HL-60/S4 (cell line): Measurements from ENCODE around the gene CACHD1.
"Not testable (repeated sequence)": the region's sequence is repeated elsewhere in the genome, so short reads cannot be mapped to it uniquely, and the experiment has no call there.

Experiments
- in situ Hi-C: fragments of 300-500 bp; cut with MboI; formaldehyde crosslinking; loops from 2 replicates; pipeline ENCODE4 v1.14.3; 2022; ENCODE audit warnings: low sequenced_read_pairs

The CACHD1 gene

GRCh38 chr1:64495878-64496277, 25.9 kb downstream of the CACHD1 start:
- in situ Hi-C loops = no loop called here

DNA sequence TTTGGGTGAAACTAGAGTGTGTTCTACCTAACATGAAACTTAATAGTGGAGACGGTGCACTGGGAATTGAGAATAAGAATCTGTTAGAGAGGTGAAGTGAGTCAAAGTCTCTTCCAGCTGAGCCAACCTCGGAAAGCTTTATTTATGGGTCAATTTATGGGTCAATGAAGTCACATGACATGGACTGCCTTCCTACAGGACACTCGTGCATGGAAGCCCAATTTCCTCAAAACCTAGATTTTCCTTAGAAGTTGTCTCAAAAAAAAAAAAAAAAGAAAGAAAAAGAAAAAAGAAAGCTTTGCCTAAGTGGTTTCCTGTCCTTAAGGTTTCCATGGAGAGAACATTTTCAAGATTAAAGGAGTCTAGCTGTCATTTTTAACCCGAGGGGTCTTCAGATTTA, 26.7 kb downstream of the CACHD1 start:
- in situ Hi-C loops = no loop called here

GRCh38 chr1:64497088-64497883, 27.4 kb downstream of the CACHD1 start:
- in situ Hi-C loops = no loop called here

GRCh38 chr1:64498325-64498724, 28.4 kb downstream of the CACHD1 start:
- in situ Hi-C loops = no loop called here

- in situ Hi-C loops = no loop called here
Measured at GRCh38 chr1:64499011-64499410, 29.1 kb downstream of the CACHD1 start.

- in situ Hi-C loops = no loop called here
Measured at GRCh38 chr1:64499966-64500365, 30.0 kb downstream of the CACHD1 start.

GRCh38 chr1:64502083-64502482, 32.2 kb downstream of the CACHD1 start:
- in situ Hi-C loops = no loop called here

DNA sequence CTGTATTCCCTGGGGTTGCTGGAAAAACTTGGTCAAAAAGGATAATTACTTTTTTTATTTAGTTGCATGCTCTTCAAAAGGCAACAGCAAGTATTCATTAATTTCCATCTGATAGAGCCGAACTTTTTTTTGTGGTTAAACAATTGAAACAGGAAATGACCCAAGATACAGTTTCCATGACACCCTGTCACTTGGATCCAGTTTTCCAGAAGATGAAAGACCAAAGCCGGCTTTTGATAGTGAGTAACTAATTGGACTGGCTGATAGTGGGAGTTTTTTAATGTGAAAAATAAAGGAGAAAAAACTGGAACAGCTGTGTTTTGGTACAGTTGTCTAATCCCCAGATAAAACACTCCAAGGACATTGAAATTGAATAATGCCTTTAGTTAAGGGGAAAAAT, 33.0 kb downstream of the CACHD1 start:
- in situ Hi-C loops = no loop called here

- in situ Hi-C loops = no loop called here
Measured at GRCh38 chr1:64505232-64505943, 35.5 kb downstream of the CACHD1 start.

- in situ Hi-C loops = no loop called here
Measured at GRCh38 chr1:64505944-64506655, 36.2 kb downstream of the CACHD1 start.

DNA sequence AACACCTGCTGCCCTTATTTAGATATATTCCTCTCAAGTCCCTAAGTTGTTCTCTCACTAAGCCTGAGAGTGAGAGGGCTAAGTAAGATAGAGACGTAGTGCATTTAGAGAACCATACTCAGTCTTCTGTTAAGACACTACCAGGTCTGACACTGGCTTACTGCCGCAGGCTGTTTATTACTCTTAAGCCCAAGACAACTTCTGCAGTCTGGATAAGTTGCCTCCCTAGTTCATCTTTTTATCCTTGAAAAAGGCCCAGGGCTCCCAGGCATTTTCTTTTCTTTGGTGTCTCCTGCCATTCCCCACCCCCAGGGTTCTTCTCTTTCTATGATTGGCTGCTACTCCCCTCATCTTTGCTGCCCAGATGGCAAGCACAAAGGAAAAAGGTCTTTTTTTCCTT, 38.7 kb downstream of the CACHD1 start:
- in situ Hi-C loops = no loop called here

DNA sequence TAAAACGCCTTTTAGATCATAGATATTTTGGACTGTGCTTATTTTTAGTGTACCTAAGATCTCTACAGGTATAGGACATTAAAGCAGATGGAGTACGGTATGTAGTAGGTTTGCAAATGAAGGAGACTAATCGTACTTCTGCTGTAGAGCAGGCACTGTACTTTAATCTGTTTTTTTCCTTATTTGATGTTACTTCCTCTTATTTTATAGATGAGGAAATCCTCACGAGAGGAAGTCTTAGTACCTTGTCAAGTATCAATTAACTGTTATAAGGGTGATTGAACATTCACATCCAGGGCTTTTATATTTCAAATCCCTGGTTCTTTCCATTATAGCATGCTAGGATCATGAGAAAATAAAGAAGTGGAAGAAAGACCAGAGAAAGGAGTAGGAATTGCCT, 41.1 kb downstream of the CACHD1 start:
- in situ Hi-C loops = no loop called here

DNA sequence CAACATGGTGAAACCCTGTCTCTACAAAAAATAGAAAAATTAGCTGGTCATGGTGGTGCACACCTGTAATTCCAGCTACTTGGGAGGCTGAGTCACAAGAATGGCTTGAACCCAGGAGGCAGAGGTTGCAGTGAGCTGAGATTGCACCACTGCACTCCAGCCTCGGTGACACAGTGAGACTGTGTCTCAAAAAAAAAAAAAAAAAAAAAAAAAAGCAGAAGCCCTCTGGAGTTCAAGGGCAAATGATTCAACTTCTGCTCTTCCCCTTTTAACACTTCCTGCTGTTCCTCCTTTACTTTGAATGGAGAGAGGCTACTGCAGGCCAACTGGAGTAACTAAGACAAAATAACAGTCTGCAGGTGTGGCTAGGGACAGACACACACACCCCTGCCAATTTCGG, 42.3 kb downstream of the CACHD1 start:
- in situ Hi-C loops = not testable (repeated sequence)

- in situ Hi-C loops = no loop called here
Measured at GRCh38 chr1:64513545-64513944, 43.6 kb downstream of the CACHD1 start.

DNA sequence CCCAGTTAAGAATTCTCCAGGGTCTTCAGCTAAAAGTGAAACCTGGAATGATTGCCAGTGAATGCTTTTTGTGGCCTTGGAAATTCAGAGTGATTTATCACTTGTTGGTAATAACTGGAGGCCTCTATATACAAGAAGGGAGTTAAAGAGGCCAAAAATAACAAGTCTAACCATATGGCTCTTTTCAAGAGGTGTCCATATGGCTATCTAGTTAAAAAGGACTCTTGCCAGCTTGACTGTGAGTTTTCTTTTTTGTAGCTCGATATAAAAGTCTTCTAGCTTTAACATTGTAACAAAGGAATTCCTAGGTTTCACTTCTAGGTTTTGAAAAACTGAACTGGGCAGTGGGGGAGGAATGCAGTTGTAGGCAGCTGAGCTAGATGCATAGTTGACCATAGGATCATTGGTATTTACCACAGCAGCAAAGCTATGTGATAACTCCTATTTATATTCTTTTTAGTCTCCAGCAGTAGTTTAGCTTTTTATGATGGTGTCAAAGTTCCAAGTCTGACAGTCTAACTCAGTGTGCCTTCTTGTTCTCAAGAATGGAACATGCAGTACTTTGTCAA, 44.4 kb downstream of the CACHD1 start:
- in situ Hi-C loops = no loop called here

GRCh38 chr1:64515427-64515826, 45.5 kb downstream of the CACHD1 start:
- in situ Hi-C loops = no loop called here

DNA sequence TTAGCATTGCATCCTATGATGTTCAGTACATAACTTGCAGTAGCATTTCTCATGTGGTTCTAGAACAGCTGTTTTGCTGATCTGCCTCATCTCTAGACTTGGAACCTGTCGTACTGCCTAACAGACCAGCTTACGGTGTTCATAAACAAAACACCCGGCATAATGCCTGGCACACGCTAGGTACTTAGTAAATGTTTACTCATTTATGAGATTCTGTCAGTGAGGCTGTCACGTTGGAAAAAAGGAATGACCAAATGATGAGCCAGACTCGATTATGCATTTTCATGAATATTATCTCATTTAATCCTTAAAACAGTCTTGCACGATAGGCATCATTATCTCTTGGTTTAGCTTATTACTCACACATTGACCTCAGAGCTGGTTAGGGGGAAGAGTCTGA, 46.4 kb downstream of the CACHD1 start:
- in situ Hi-C loops = no loop called here

DNA sequence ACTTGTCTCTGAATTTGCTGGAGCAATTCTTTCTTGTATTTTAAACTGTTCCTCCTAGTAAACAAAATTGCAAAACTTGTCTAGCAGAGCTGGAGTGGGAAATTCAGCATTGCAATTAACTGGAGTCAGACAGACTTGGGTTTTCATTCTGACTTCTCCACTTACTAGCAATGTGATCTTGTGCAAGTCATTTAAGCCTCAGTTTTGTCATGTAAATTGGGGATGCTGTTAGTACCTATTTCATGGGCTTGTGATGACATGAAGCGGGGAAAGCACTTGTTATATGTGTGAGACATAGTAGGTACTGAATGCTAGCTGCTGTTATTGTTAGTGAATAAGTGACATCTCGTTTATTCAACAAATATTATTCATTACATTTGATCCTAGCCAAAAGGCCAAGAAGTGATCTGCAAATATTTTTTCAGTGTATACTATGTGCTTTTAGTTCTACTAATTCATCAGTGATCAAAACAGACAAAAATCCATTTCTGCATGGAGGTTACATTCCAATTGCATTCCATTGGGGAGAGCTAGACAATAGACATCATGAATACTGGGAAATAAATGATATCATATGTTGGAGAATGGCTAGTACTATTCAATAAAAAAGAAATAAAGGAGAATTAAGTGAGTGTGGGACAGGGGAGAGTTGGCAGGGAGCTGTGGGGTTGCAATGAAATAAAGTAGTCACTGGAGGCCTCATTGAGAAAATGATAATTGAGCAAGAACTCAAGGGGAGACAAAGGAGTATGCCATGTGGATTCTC, 47.1 kb downstream of the CACHD1 start:
- in situ Hi-C loops = no loop called here

DNA sequence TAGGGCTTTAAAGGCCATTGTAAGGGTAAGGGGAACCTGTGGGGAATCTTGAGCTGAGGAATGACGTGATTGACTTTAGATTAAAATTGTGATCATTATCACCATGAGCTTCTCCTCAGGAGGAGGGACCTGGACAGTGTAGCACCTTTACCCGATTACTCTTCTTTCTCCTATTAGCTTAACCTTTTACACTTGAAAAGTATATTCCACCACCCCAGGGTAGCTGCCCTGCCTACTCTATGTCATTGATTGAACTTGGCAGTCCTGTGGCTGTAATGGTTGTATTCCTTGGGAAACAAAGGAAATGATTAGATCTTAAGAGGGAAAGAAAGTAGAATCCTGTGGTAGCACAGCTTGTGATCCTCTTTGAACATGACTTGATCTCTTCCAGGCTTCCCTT, 47.7 kb downstream of the CACHD1 start:
- in situ Hi-C loops = no loop called here

GRCh38 chr1:64518692-64519481, 49.0 kb downstream of the CACHD1 start:
- in situ Hi-C loops = no loop called here
